Body of pancreas (tissue), 4 donors: ENCODE data around the gene SEMA7A.

Experiments used
- POLR2A ChIP-seq, 3 donors: fragments of 450-650 bp; IDR thresholded peaks; one replicate each; pipeline ENCODE4 v1.6.1; 2016; ENCODE audit warnings: antibody characterized with exemption in 3 of 3, mild to moderate bottlenecking in 2 of 3
- TF ChIP-seq, protein P1 (sequence below), 7 experiments: fragments of 450-650 bp in 4 of 7; fragments of 200-600 bp in 3 of 7; sonication (generic) in 3 of 7; IDR thresholded peaks; one replicate each; pipeline ENCODE4 v1.5.1; 2016 to 2019; ENCODE audit warnings: antibody characterized with exemption in 7 of 7

DNA sequence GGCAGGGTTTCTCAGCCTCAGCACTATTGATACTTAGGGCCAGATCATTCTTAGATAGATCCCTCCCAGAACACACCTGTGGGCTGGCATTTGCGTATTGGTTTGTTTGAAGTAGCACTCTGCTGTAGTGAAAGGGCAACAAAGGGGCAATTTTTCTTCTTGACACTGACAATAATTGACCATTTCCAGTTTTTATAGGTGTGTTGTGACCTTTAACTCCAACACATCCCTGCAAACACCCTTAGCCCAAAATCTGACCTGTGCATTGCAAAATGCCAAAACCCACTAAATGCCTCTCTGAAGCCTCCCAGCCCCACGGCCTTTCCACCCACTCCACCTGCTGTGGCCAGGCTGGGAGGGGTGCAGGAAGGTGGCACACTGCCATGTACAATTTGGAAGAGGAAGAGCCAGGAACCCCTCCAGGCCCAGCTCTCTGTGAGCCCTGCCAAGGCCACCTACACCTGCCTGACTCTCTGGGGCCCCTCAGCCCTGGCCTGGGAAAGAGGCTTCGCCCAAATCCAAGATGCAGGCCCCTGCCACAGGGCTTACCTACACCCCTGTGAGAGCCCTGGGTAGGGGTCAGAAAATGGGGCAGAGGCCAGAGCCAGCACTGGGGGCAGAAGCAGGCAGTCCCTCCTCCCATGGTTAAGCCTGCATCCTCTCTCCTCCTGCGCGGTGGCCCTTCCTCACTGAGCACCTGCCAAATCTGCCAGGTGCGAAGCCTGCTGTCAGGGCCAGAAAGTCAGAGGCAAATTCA, 56.8 kb downstream of the SEMA7A start:
- TF ChIP-seq, protein P1, sequence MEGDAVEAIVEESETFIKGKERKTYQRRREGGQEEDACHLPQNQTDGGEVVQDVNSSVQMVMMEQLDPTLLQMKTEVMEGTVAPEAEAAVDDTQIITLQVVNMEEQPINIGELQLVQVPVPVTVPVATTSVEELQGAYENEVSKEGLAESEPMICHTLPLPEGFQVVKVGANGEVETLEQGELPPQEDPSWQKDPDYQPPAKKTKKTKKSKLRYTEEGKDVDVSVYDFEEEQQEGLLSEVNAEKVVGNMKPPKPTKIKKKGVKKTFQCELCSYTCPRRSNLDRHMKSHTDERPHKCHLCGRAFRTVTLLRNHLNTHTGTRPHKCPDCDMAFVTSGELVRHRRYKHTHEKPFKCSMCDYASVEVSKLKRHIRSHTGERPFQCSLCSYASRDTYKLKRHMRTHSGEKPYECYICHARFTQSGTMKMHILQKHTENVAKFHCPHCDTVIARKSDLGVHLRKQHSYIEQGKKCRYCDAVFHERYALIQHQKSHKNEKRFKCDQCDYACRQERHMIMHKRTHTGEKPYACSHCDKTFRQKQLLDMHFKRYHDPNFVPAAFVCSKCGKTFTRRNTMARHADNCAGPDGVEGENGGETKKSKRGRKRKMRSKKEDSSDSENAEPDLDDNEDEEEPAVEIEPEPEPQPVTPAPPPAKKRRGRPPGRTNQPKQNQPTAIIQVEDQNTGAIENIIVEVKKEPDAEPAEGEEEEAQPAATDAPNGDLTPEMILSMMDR (IDR thresholded peaks at IDR 0.05): no peak
- no peak for TF ChIP-seq POLR2A (IDR thresholded peaks at IDR 0.05)
